Heart left ventricle (tissue), 13 donors: Measurements from ENCODE around the gene MRGPRX3.

ENCODE experiments used
- CTCF ChIP-seq, 12 donors: fragments of 200-600 bp; sonication (generic) in 4 of 12; IDR thresholded peaks; one replicate each; pipeline versions ENCODE4 v1.5.0 to v1.8.0; 2018 to 2022; ENCODE audit warnings: antibody characterized with exemption in 12 of 12, mild to moderate bottlenecking in 5 of 12
- POLR2A ChIP-seq, 2 donors: fragments of 450-650 bp; IDR thresholded peaks; one replicate each; pipeline ENCODE4 v1.6.1; 2017; ENCODE audit warnings: antibody characterized with exemption in 2 of 2, mild to moderate bottlenecking in 2 of 2, moderate library complexity in 2 of 2
- donor health status: ischemic (EF 13 %, LVEDD 7.1; RV severe dilation, severe dysfunction).
- donor health status: DM: no; HTN: yes; CAD: no.
- donor health status: DM: no; HTN: no; CAD: no.
- donor health status: ischemic (EF 25% LVEDD 6.9; RV normal size, moderate dysfunction).
- donor health status: ischemic (EF 25% LVEDD 5.7; RV mildly dilated, moderate dysfunction).
- donor health status: ischemic (EF 35%, LVEDD 5.7; RV mildly dilated, moderate dysfunction).
- donor health status: nonischemic (EF 11% LVEDD 7.7; RV severe dilation, severe dysfunction).
- donor health status: DM: yes; HTN: yes; CAD: no.
- donor health status: PGD.
- donor health status: ischemic (EF 29% LVEDD 5.4; RV normal size, mild dysfunction).
- donor health status: nonischemic (EF 23%, LVEDD 6.1; RV moderate dilation, normal function).

GRCh38 chr11:18111005-18111404 is 21.4 kb upstream of the MRGPRX3 start:
- TF ChIP-seq CTCF (IDR thresholded peaks at IDR 0.05) (no peak), POLR2A (IDR thresholded peaks at IDR 0.05) (no peak)
